Neural cell (in vitro differentiated cells): ENCODE results near the gene MYCL.
A peak's percentile ranks its signal among the peaks of the same experiment; 100 is the strongest.

Source experiments
- EP300 ChIP-seq: fragments of 450-650 bp; conservative IDR thresholded peaks from 2 replicates; pipeline ENCODE4 v1.6.1; 2014; ENCODE audit warnings: antibody characterized with exemption, mild to moderate bottlenecking, moderate library complexity; ENCODE audit not compliant: poor library complexity, severe bottlenecking
- EZH2 ChIP-seq: fragments of 200-600, 300-800 bp; shearing (Covaris generic), sonication (generic); IDR thresholded peaks from 2 replicates; pipeline ENCODE4 v1.6.1; 2014; ENCODE audit warnings: antibody characterized with exemption, low read length, borderline replicate concordance, mild to moderate bottlenecking; ENCODE audit not compliant: insufficient read depth, poor library complexity, severe bottlenecking
- SMC3 ChIP-seq: fragments of 450-650 bp; conservative IDR thresholded peaks from 2 replicates; pipeline ENCODE4 v1.6.1; 2014; ENCODE audit warnings: antibody characterized with exemption, mild to moderate bottlenecking, moderate library complexity; ENCODE audit not compliant: poor library complexity
- TAF1 ChIP-seq: IDR thresholded peaks from 2 replicates; pipeline ENCODE4 v1.6.1; 2012; ENCODE audit warnings: low read depth
- TF ChIP-seq, protein P1 (sequence below): fragments of 450-650 bp; IDR thresholded peaks from 2 replicates; pipeline ENCODE4 v1.5.1; 2014; ENCODE audit warnings: antibody characterized with exemption, mild to moderate bottlenecking, moderate library complexity; ENCODE audit not compliant: poor library complexity, severe bottlenecking

DNA sequence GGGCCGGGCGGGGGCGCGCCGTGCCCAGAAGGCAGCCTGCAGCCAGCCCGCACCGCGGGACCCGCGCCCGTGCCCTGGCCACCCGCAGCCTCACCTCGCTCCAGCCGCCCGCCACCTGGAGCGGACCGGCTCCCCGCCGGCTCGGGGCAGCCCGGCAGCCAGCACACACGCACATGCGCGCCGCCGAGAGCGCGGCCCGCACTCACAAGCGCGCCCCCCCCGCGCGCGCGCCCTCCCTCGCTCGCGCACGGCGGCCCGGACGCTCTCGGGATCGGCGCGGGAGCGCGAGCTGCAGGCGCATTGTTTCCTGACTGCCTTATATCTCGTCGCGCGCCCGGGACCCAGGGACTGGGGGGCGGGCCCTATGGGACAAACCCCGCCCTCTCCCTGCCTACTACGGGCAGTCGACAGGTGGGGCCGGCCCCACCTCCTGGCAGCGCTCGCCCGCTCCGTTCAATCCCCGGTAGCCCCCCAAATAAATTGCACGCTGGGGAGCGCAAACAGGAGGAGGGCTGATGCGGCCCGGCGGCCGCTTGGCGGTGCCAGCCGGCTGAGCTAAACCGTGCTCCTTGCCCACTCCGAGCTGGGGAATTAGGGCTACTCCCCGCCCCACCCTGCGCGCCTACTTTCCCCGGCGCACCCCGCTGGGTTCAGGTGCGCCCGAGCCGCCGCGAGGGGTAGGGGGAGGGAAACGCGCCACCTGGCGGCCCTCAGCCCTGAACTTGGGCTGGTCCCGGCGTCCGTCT, at the start of gene MYCL:
- TF ChIP-seq, protein P1, sequence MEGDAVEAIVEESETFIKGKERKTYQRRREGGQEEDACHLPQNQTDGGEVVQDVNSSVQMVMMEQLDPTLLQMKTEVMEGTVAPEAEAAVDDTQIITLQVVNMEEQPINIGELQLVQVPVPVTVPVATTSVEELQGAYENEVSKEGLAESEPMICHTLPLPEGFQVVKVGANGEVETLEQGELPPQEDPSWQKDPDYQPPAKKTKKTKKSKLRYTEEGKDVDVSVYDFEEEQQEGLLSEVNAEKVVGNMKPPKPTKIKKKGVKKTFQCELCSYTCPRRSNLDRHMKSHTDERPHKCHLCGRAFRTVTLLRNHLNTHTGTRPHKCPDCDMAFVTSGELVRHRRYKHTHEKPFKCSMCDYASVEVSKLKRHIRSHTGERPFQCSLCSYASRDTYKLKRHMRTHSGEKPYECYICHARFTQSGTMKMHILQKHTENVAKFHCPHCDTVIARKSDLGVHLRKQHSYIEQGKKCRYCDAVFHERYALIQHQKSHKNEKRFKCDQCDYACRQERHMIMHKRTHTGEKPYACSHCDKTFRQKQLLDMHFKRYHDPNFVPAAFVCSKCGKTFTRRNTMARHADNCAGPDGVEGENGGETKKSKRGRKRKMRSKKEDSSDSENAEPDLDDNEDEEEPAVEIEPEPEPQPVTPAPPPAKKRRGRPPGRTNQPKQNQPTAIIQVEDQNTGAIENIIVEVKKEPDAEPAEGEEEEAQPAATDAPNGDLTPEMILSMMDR, result peak; percentile 90
- TF ChIP-seq EZH2, result no peak
- TF ChIP-seq SMC3, result peak; percentile 96
- peak; percentile 37 for TF ChIP-seq TAF1
- TF ChIP-seq EP300, result peak; percentile 35
